Measurements from ENCODE around the gene SLC25A44.

Gene SLC25A44

DNA sequence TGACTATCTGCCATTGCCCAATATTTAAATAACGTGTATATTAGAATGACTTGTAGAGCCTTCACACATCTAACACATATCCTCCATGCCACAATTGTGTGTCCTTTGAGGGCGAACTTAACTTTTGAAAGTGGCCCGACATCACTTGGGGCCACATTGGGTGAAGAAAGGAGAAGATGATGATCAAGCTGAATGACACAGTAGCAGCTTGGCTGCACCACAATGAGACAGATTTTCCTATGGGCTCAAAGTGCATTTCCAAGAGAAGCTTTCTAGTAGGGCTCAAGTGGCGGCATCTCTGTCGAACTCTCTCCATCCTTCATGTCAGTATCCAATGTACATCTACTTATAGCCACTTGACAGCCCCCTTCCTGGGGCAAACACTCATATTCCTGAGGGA lies 44.3 kb downstream of the SLC25A44 start:
- Histone ChIP-seq H3K27ac (ENCODE audit: insufficient read depth, low read depth, low read length, poor library complexity, severe bottlenecking) (no peak overlapping the region), H3K36me3 (ENCODE audit: control insufficient read depth, insufficient read depth, low read length) (peaks cover 38% of the 10 kb centered on the region), H3K27me3 (ENCODE audit: control insufficient read depth, insufficient read depth, low read length, poor library complexity, severe bottlenecking) (no peaks in the 10 kb centered on the region), H3K4me1 (ENCODE audit: control insufficient read depth, insufficient read depth, low read length) (no peaks in the 10 kb centered on the region), H3K9me3 (ENCODE audit: control insufficient read depth, low read length) (no peaks in the 10 kb centered on the region), H3K4me3 (ENCODE audit: insufficient read depth, low read depth, low read length) (no peak overlapping the region)
- WGBS, 2 experiments: 94 to 97% methylated on average over 4 to 5 of the region's 5 CpGs

- H3K27ac ChIP-seq (ENCODE audit: insufficient read depth, low read depth, low read length, poor library complexity, severe bottlenecking): no peak overlapping the region
- 84 to 87% methylated on average over 15 of the region's 15 CpGs for WGBS, 2 experiments
- H3K9me3 ChIP-seq (ENCODE audit: control insufficient read depth, low read length): no peaks in the 10 kb centered on the region
- peaks cover 22% of the 10 kb centered on the region for H3K36me3 ChIP-seq (ENCODE audit: control insufficient read depth, insufficient read depth, low read length)
- peaks cover 11% of the 10 kb centered on the region for H3K27me3 ChIP-seq (ENCODE audit: control insufficient read depth, insufficient read depth, low read length, poor library complexity, severe bottlenecking)
- no peak overlapping the region for H3K4me3 ChIP-seq (ENCODE audit: insufficient read depth, low read depth, low read length)
- H3K4me1 ChIP-seq (ENCODE audit: control insufficient read depth, insufficient read depth, low read length): no peaks in the 10 kb centered on the region
Observed at GRCh38 chr1:156241311-156241811, 47.5 kb downstream of the SLC25A44 start.

DNA sequence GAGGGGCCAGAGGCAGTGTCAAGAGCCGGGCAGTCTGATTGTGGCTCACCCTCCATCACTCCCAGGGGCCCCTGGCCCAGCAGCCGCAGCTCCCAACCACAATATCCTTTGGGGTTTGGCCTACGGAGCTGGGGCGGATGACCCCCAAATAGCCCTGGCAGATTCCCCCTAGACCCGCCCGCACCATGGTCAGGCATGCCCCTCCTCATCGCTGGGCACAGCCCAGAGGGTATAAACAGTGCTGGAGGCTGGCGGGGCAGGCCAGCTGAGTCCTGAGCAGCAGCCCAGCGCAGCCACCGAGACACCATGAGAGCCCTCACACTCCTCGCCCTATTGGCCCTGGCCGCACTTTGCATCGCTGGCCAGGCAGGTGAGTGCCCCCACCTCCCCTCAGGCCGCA lies 48.0 kb downstream of the SLC25A44 start, which contains the start of gene BGLAP:
Gene BGLAP (plus strand): TSS at position 259 of the 400 bp plus-strand sequence. CDS start 48 bp downstream, at position 307.
- Histone ChIP-seq H3K4me1 (ENCODE audit: control insufficient read depth, insufficient read depth, low read length) (peaks cover under 1% of the 10 kb centered on the region), H3K27ac (ENCODE audit: insufficient read depth, low read depth, low read length, poor library complexity, severe bottlenecking) (no peak within 1 kb of the TSS), H3K36me3 (ENCODE audit: control insufficient read depth, insufficient read depth, low read length) (peaks cover 17% of the 10 kb centered on the region), H3K27me3 (ENCODE audit: control insufficient read depth, insufficient read depth, low read length, poor library complexity, severe bottlenecking) (peaks cover 11% of the 10 kb centered on the region), H3K9me3 (ENCODE audit: control insufficient read depth, low read length) (no peaks in the 10 kb centered on the region), H3K4me3 (ENCODE audit: insufficient read depth, low read depth, low read length) (no peak within 1 kb of the TSS)
- WGBS, 2 experiments: 94 to 95% methylated on average over 14 of the region's 14 CpGs

- 90 to 92% methylated on average over 10 of the region's 10 CpGs for WGBS, 2 experiments
- Histone ChIP-seq H3K36me3 (ENCODE audit: control insufficient read depth, insufficient read depth, low read length) (peaks cover 15% of the 10 kb centered on the region), H3K27me3 (ENCODE audit: control insufficient read depth, insufficient read depth, low read length, poor library complexity, severe bottlenecking) (peaks cover 11% of the 10 kb centered on the region), H3K4me3 (ENCODE audit: insufficient read depth, low read depth, low read length) (no peak overlapping the region), H3K4me1 (ENCODE audit: control insufficient read depth, insufficient read depth, low read length) (peaks cover 9% of the 10 kb centered on the region), H3K27ac (ENCODE audit: insufficient read depth, low read depth, low read length, poor library complexity, severe bottlenecking) (no peak overlapping the region), H3K9me3 (ENCODE audit: control insufficient read depth, low read length) (no peaks in the 10 kb centered on the region)
Observed at GRCh38 chr1:156242738-156243137, 48.8 kb downstream of the SLC25A44 start.

DNA sequence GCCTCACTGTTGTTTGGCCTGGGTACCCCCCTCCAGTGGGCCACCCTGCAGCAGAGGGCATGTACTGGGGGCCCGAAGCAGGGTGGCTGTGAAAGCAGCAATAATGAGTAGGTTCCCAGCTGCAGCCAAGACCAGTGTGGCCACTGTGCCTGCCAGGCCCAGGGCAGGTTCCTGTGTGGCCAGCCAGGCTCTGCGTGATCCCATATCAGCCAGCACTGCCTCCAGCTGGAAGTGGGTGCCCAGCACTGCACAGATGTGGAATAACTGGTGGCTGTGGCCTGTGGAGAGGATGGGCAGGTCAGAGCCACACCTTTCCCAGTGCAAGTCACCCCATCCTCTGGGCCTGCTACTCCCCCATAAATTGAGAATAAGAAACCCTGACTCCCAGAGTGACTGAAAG lies 50.2 kb downstream of the SLC25A44 start:
- Histone ChIP-seq H3K4me3 (ENCODE audit: insufficient read depth, low read depth, low read length) (no peak overlapping the region), H3K4me1 (ENCODE audit: control insufficient read depth, insufficient read depth, low read length) (peaks cover 15% of the 10 kb centered on the region), H3K36me3 (ENCODE audit: control insufficient read depth, insufficient read depth, low read length) (peaks cover 9% of the 10 kb centered on the region), H3K9me3 (ENCODE audit: control insufficient read depth, low read length) (no peaks in the 10 kb centered on the region), H3K27ac (ENCODE audit: insufficient read depth, low read depth, low read length, poor library complexity, severe bottlenecking) (no peak overlapping the region), H3K27me3 (ENCODE audit: control insufficient read depth, insufficient read depth, low read length, poor library complexity, severe bottlenecking) (peaks cover 11% of the 10 kb centered on the region)
- 95 to 98% methylated on average over 2 of the region's 2 CpGs for WGBS, 2 experiments

GRCh38 chr1:156244712-156245111 lies 50.8 kb downstream of the SLC25A44 start:
- WGBS, 2 experiments: 94% methylated on average over 17 of the region's 17 CpGs
- Histone ChIP-seq H3K4me3 (ENCODE audit: insufficient read depth, low read depth, low read length) (no peak overlapping the region), H3K9me3 (ENCODE audit: control insufficient read depth, low read length) (no peaks in the 10 kb centered on the region), H3K4me1 (ENCODE audit: control insufficient read depth, insufficient read depth, low read length) (peaks cover 15% of the 10 kb centered on the region), H3K36me3 (ENCODE audit: control insufficient read depth, insufficient read depth, low read length) (peaks cover 4% of the 10 kb centered on the region), H3K27me3 (ENCODE audit: control insufficient read depth, insufficient read depth, low read length, poor library complexity, severe bottlenecking) (peaks cover 11% of the 10 kb centered on the region), H3K27ac (ENCODE audit: insufficient read depth, low read depth, low read length, poor library complexity, severe bottlenecking) (no peak overlapping the region)

DNA sequence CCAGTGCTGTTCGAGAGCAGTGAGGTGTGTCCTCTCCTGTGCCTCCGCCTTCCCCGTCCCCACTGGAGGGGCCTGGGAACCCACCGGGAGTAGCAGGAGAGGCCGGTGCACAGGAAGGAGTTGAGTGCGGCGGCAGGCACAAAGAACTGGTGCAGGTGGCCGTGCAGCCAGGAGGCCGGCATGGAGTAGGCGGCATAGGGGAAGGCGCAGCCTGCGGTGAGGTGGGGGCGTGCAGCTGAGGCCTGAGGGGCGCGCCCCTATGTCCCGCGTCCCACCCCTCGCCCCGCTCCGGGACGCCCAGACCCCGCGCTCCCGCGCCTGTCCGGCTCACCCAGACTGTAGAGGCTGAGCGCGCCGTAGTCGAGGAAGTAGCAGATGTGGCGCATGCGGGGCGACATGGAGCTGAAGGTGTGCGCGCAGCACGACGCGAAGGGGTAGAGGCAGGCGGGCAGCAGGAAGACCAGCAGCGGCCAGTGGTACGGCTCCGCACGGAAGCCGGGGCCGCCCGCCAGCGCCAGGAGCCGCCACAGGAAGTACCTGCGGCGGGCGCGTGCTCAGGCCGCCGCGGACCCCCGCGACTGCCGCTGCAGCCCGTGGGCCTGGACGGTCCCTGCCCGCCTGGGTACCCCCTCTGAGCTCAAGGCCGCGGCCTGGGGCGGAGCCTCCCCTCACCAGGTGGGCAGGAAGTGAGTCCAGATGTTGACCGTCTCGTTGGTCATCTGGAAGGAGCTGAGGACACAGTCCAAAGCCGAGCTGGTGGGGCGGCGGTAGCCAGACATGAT lies 51.7 kb downstream of the SLC25A44 start:
- Histone ChIP-seq H3K4me1 (ENCODE audit: control insufficient read depth, insufficient read depth, low read length) (peaks cover 15% of the 10 kb centered on the region), H3K27ac (ENCODE audit: insufficient read depth, low read depth, low read length, poor library complexity, severe bottlenecking) (no peak overlapping the region), H3K9me3 (ENCODE audit: control insufficient read depth, low read length) (no peaks in the 10 kb centered on the region), H3K36me3 (ENCODE audit: control insufficient read depth, insufficient read depth, low read length) (peaks cover 9% of the 10 kb centered on the region), H3K4me3 (ENCODE audit: insufficient read depth, low read depth, low read length) (no peak overlapping the region), H3K27me3 (ENCODE audit: control insufficient read depth, insufficient read depth, low read length, poor library complexity, severe bottlenecking) (peaks cover 11% of the 10 kb centered on the region)
- WGBS, 2 experiments: 50 to 52% methylated on average over 69 of the region's 69 CpGs

DNA sequence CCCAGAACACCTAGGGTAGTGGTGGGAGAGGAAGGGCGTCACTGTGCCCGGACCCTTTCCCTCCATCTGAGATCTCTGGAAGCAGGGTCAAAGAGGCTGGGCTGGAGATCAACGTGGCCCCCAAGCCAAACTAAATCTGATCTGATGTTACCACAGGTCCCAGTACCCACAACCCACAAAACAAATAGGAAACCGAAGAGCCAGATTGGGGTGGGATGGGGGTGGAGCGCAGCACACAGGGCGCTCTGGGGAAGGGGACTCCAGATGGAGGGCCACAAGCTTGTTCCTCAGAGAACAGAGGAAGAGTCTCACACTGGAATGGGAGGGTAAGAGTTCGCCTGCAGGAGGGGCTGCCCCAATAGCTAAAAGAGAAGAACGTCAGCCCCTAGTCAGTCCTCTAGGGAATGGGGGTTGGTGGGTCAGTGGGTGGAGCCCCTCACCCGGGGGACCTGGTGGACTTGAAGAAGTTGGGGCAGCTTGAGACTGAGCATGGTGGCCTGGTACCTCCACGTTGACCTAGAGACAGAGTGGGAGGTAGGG lies 52.4 kb downstream of the SLC25A44 start:
- Histone ChIP-seq H3K9me3 (ENCODE audit: control insufficient read depth, low read length) (no peaks in the 10 kb centered on the region), H3K4me1 (ENCODE audit: control insufficient read depth, insufficient read depth, low read length) (peaks cover 15% of the 10 kb centered on the region), H3K36me3 (ENCODE audit: control insufficient read depth, insufficient read depth, low read length) (peaks cover 13% of the 10 kb centered on the region), H3K27ac (ENCODE audit: insufficient read depth, low read depth, low read length, poor library complexity, severe bottlenecking) (no peak overlapping the region), H3K4me3 (ENCODE audit: insufficient read depth, low read depth, low read length) (no peak overlapping the region), H3K27me3 (ENCODE audit: control insufficient read depth, insufficient read depth, low read length, poor library complexity, severe bottlenecking) (peaks cover 11% of the 10 kb centered on the region)
- 87 to 88% methylated on average over 10 of the region's 10 CpGs for WGBS, 2 experiments

DNA sequence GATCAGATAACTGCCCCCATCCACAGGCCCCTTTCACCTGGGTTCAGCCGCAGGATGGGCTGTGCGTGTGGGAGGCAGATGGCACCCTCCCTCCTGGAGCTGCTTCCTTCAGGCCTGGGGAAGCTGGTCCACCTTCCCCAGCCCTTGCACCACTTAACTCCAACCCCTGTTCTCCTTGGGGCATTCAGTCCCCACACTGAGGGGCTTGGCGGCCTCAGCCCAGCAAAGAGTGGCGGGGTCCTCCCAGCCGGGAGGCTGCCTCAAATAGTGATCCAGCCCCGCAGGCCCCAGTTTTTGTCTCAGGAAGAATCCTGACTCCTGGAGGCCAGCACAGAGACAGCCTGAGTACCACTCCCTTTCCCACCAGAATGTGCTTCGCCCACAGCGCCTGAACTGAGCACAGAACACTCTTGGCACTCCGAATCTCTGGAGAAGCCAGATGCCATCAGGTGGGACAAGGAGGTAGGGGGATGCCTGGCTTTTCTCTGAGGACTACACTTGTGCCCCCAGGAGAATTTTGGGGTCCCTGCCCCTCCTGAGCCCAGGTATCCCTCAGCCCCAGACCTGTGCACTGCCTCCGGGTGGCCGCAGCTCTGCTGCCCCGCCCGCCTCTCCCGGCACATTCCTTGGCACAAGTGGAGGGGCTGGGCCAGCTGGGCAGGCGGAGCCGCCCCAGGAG lies 53.0 kb downstream of the SLC25A44 start:
- no peak overlapping the region for H3K27ac ChIP-seq (ENCODE audit: insufficient read depth, low read depth, low read length, poor library complexity, severe bottlenecking)
- peaks cover 17% of the 10 kb centered on the region for H3K36me3 ChIP-seq (ENCODE audit: control insufficient read depth, insufficient read depth, low read length)
- no peak overlapping the region for H3K4me3 ChIP-seq (ENCODE audit: insufficient read depth, low read depth, low read length)
- 89 to 90% methylated on average over 16 of the region's 16 CpGs for WGBS, 2 experiments
- H3K9me3 ChIP-seq (ENCODE audit: control insufficient read depth, low read length): no peaks in the 10 kb centered on the region
- peaks cover 11% of the 10 kb centered on the region for H3K27me3 ChIP-seq (ENCODE audit: control insufficient read depth, insufficient read depth, low read length, poor library complexity, severe bottlenecking)
- H3K4me1 ChIP-seq (ENCODE audit: control insufficient read depth, insufficient read depth, low read length): peaks cover 15% of the 10 kb centered on the region
